ENCODE results near the gene CC2D2A.

CC2D2A gene

GRCh38 chr4:15525080-15525479 is 55.4 kb downstream of the CC2D2A start:
- TF ChIP-seq CTCF (conservative IDR thresholded peaks at IDR 0.05; ENCODE audit: low read length), result no peak
- H3K4me3 ChIP-seq (ENCODE audit: low read length), result no peak overlapping the region
- no peak for DNase-seq (ENCODE audit: low read depth)

- TF ChIP-seq CTCF (conservative IDR thresholded peaks at IDR 0.05; ENCODE audit: low read length), result no peak
- DNase-seq (ENCODE audit: low read depth), result no peak
- H3K4me3 ChIP-seq (ENCODE audit: low read length), result no peak overlapping the region
These were observed 57.4 kb downstream of the CC2D2A start for GRCh38 chr4:15526924-15527592.

- no peak for TF ChIP-seq CTCF (conservative IDR thresholded peaks at IDR 0.05; ENCODE audit: low read length)
- DNase-seq (ENCODE audit: low read depth), result no peak
- H3K4me3 ChIP-seq (ENCODE audit: low read length), result no peak overlapping the region
These were observed 62.1 kb downstream of the CC2D2A start for GRCh38 chr4:15531792-15532191.

- DNase-seq (ENCODE audit: low read depth), result no peak
- TF ChIP-seq CTCF (conservative IDR thresholded peaks at IDR 0.05; ENCODE audit: low read length), result no peak
- no peak overlapping the region for H3K4me3 ChIP-seq (ENCODE audit: low read length)
These were observed 64.1 kb downstream of the CC2D2A start for GRCh38 chr4:15533817-15534216.

GRCh38 chr4:15535599-15535998 is 65.9 kb downstream of the CC2D2A start:
- TF ChIP-seq CTCF (conservative IDR thresholded peaks at IDR 0.05; ENCODE audit: low read length), result no peak
- no peak for DNase-seq (ENCODE audit: low read depth)

GRCh38 chr4:15536552-15537499 is 67.1 kb downstream of the CC2D2A start:
- no peak for TF ChIP-seq CTCF (conservative IDR thresholded peaks at IDR 0.05; ENCODE audit: low read length)
- no peak for DNase-seq (ENCODE audit: low read depth)
- no peak overlapping the region for H3K4me3 ChIP-seq (ENCODE audit: low read length)

More at GRCh38 chr4:15535599-15535998, 65.9 kb downstream of the CC2D2A start:
- no peak overlapping the region for H3K4me3 ChIP-seq (ENCODE audit: low read length)
